Astrocyte of the cerebellum (primary cell): ENCODE data around the gene RNF217.

Experiments
- DNase-seq: peaks from one replicate; pipeline ENCODE4 v3.0.0-alpha.2; 2011; ENCODE audit warnings: low read depth
- H3K4me3 ChIP-seq: 2 replicates; pipeline ENCODE4 v1.5.1; 2011; ENCODE audit warnings: mild to moderate bottlenecking, low read depth, low read length, moderate library complexity
- in situ Hi-C: cut with HindIII; loops from 2 replicates; pipeline ENCODE4 v1.10.0; 2017; ENCODE audit warnings: low sequenced_read_pairs
- TF ChIP-seq, protein P1 (sequence below): IDR thresholded peaks from 2 replicates; pipeline ENCODE4 v1.5.1; 2012; ENCODE audit warnings: low read length, low read depth, moderate library complexity, mild to moderate bottlenecking; ENCODE audit errors: missing control alignments

The RNF217 gene

DNA sequence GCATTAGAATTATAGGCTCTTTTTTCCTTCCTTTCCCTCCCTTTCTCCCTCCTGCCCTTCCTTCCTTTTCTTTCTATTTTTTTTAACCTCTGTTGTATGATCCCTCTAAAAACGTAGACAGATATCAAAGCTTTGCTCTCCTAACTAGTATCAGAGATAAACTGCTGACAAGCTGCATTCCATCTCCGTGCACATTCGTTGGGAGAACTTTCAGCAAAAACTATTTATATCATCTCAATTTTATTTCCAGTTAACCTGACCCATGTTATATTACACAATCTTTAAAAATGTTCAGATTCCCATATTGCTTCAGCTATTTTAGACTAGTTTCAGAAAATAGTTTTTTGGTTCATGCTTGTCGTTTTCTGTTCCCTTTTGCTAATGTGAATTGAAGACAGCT is 47.3 kb downstream of the RNF217 start:
- in situ Hi-C loops, result no loop called here
- no peak overlapping the region for H3K4me3 ChIP-seq
- TF ChIP-seq, protein P1, sequence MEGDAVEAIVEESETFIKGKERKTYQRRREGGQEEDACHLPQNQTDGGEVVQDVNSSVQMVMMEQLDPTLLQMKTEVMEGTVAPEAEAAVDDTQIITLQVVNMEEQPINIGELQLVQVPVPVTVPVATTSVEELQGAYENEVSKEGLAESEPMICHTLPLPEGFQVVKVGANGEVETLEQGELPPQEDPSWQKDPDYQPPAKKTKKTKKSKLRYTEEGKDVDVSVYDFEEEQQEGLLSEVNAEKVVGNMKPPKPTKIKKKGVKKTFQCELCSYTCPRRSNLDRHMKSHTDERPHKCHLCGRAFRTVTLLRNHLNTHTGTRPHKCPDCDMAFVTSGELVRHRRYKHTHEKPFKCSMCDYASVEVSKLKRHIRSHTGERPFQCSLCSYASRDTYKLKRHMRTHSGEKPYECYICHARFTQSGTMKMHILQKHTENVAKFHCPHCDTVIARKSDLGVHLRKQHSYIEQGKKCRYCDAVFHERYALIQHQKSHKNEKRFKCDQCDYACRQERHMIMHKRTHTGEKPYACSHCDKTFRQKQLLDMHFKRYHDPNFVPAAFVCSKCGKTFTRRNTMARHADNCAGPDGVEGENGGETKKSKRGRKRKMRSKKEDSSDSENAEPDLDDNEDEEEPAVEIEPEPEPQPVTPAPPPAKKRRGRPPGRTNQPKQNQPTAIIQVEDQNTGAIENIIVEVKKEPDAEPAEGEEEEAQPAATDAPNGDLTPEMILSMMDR, result no peak
- DNase-seq, result no peak

DNA sequence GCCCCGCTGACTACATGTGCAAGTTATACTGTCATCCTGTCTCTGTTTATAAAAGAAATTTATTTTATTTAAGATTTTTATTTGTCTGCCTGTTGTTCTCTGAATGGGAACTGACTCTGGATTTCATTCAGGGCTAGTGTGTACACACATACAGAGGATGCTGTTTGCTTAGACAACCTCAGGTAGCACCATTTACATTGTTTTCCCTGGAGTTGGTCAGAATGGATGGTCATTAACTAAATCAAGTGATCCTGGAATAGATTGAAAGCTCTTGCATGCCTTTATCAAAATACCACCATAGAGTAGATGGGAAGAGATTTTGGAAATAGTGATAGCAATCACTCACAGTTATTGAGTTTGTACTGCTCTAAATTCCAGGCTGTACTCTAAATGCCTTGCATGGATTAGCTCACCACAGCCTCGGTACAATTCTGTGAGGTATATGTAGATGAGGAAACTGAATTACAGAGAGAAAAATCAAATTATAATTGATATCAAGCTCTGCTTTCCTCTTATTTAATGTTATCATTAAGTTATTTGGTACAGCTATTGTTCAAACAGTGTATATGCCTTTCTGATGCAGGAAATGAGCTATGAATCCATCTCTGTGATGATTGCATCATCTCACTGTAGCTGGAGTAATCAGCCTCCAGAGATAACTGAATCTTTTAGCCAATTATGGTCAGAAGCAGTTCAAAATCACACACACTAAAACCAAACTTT is 51.9 kb downstream of the RNF217 start:
- no peak overlapping the region for H3K4me3 ChIP-seq
- TF ChIP-seq, protein P1, result no peak
- no peak for DNase-seq
- in situ Hi-C loops, result no loop called here

DNA sequence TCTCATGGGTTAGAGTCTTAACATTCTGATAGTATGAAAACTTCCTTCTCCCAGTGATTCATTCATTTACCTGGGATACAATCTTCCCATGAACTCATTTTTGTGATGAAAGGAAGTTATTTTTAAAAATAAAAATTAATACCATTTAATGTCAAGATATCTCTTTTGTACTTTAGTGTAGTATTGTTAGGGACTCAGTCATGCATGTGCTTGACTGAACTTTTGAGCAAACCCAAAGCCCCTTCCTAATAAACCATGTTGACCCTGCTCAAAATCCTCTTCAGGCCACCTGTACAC is 52.4 kb downstream of the RNF217 start:
- TF ChIP-seq, protein P1, result no peak
- no peak for DNase-seq
- in situ Hi-C loops, result no loop called here
- no peak overlapping the region for H3K4me3 ChIP-seq

DNA sequence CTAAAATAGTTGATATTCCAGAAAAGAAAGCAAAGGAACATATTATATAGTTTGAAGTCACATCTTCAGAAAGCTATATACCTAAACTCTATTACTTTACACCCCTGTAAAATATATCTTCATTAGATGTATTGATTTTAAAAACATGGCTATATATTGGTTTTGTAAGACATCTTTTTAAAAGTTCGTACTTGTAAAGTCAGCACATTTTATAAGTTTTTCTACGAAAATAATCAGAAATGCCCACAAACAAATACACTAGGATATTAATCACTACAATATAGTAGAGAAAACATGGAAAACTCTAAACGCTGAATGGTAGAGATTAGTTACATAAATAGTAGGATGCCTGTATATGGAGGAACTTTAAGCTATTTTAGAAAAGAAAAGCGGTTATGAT is 52.9 kb downstream of the RNF217 start:
- no peak for DNase-seq
- TF ChIP-seq, protein P1, result no peak
- H3K4me3 ChIP-seq, result no peak overlapping the region
- in situ Hi-C loops, result no loop called here

DNA sequence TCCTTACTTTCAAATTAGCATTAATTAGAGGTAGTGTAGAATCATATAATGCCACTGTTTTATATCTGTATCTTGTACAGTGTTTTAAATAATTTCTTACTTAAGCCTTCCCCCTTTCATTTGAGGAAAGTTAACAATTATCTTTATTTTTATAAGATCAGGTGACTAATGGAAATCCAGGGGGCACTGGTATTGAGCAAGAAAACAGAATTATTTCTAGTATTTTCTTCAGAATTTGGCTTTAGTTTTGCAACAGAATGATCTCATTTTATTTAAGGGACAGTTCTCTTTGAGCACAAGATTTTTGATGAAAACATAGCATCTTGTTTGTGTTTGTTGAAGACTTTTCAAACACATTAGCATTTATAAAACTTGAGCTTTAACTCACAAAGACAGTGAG is 55.9 kb downstream of the RNF217 start:
- in situ Hi-C loops, result no loop called here
- DNase-seq, result no peak
- H3K4me3 ChIP-seq, result no peak overlapping the region
- TF ChIP-seq, protein P1, result no peak

DNA sequence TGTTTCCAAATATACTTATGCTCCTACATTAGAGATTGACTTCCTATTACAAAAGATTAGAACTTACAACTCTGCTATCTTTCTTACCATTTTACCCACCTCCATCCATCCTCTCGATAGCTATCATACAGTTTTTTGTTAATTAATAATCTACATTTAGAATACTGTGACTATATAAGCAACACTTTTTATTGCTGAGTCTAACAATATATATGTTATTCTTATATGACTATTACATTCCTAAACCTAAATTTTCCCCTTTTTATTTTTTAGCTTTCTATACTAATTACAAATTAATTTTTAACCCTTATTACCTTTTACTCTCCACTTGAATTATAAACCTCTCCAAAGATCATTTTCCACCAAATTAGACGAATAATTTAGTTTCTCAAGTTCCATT is 57.0 kb downstream of the RNF217 start:
- H3K4me3 ChIP-seq, result no peak overlapping the region
- TF ChIP-seq, protein P1, result no peak
- in situ Hi-C loops, result no loop called here
- DNase-seq, result no peak
